Amniotic stem cell (primary cell): ENCODE measurements around the gene GCNT2.
"Not testable (repeated sequence)": the region's sequence is repeated elsewhere in the genome, so short reads cannot be mapped to it uniquely, and the experiment has no call there.

Source experiments
- DNase-seq: peaks from one replicate; lab custom pipeline; 2025; lab: John Stamatoyannopoulos, UW

Gene GCNT2

GRCh38 chr6:10521104-10521808 lies at the start of gene GCNT2:
TSS of gene GCNT2 (plus strand) at chr6:10521351. CDS start at chr6:10528912, 7,561 bp downstream.
- no peak for DNase-seq

DNA sequence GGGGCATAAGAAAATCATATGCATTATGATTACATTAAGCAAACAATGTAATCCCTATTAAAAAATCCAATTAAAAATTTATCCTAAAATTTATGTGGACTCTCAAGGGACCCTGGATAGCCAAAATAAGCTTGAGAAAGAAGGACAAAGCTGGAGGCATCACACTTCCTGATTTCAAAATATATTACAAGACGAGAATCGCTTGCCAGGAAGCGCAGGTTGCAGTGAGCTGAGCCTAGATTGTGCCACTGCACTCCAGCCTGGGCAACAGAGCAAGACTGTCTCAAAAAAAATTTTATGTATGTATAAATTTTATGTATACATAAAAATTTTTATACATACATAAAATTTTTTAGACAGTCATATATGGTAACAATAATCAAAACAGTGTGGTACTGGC lies 48.5 kb upstream of the GCNT2 start:
- no peak for DNase-seq

DNA sequence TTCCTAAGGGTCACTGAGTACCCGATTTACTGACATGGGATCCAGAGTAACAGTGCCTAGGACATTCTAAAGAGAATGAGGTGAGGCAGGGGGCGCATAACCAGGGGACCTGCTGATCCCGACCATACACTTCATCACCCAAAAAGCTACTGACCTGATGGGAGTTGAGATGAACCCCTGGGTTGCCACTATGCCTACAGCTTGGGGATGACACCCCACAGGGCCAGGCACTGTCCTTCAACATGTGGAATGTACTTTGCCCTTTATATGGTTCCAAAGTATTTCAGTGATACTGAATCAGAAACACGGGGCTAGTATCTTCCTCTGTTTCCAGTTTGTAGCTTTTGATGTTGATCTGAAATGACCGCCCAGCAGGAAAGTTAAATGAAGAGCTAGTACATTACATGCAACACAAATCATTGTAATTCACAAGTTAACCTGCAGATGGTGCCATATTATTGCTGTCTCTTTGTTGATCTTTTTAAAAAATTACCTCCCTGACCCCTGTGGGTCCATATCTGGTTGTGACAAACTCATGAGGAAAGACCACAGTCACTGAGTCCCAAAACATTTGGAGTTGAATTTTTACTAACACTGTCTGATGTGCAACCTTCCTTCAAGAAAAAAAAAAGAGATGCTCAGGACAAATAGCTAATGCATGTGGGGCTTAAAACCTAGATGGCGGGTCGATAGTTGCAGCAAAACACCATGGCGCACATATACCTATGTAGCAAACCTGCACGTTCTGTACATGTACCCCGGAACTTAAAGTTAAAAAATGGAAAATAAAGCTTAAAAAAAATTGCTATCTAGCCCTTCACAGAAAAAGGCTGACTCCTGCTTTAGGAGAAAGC lies 42.7 kb upstream of the GCNT2 start:
- DNase-seq, result no peak

DNA sequence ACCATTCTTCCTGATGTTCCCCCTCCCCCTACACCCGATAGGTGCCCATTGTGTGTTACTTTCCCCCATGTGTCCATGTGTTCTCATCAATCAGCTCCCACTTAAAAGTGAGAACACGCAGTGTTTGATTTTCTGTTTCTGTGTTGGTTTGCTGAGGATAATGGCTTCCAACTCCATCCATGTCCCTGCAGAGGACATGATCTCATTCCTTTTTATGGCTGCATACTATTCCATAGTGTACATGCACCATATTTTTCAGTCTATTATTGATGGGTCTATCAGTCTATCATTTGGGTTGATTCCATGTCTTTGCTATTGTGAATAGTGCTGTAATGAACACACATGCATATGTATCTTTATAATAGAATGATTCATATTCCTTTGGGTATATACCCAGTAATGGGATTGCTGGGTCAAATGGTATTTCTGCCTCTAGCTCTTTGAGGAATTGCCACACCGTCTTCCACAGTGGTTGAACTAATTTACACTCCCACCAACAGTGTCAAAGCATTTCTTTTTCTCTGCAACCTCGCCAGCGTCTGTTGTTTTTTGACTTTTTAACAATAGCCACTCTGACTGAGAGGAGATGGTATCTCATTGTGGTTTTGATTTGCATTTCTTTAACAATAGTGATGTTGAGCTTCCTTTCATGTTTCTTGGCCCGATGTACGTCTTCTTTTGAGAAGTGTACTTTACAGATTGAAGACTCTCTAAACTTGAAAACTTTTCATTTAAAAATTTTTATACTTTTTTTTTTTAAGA lies 41.0 kb upstream of the GCNT2 start:
- no peak for DNase-seq

DNA sequence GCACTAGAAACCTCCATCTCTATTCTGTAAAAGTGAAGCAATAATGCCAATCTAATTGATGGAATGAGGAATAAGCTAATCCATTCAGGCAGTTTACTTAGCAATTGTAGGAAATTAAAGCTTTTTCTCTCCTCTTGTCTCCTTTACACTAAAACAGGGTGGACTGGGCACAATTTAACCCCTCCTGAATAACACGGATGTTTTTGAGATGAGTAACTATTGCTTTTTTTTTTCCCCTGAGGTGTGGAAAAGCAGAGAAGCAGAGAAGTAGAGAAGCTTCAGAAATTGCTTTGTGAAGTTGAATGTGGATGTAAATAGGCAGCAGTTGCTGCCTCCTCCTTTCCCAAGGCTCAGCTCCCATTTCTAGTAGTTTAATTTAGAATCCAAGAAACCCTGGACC lies 40.0 kb upstream of the GCNT2 start:
- no peak for DNase-seq

- no peak for DNase-seq
Observed at GRCh38 chr6:10482636-10483257, 38.4 kb upstream of the GCNT2 start.

DNA sequence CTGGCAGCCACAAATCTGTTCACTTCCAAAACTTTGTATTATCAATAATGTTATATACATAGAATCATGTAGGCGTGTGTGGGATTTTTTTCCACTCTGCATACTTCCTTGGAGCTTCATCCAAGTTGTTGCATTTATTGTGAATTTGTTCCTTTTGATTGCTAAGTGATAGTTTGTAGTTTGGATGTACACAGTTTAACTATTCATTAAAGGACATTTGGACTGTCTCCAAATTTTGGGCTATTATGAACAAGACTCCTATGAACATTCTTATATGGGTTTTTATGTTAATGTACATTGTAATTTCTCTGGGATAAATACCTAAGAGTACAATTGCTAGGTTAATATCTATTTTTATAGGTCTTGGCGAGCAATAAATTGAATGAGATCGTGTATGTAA lies 36.2 kb upstream of the GCNT2 start:
- DNase-seq, result no peak

DNA sequence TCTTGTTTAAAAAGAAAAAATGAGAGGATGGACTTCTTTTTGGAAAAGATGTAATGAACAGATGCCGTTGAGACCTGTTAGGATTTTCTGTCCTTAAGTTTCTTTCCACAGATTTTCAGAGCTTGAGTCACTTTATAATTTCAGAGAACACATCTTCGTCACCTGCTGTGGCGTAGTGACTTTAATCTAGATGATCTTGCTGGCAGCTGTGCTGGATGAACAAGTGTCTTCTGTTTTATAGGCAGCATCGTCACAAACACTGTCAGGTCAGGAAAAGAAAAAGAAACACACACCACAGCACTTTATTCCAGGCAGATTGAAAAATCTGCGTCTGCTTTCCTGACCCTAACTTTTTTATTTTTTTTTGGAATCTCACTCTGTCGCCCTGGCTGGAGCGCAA lies 35.7 kb upstream of the GCNT2 start:
- DNase-seq, result no peak

- no peak for DNase-seq
Observed at GRCh38 chr6:10486215-10486614, 34.9 kb upstream of the GCNT2 start.

DNA sequence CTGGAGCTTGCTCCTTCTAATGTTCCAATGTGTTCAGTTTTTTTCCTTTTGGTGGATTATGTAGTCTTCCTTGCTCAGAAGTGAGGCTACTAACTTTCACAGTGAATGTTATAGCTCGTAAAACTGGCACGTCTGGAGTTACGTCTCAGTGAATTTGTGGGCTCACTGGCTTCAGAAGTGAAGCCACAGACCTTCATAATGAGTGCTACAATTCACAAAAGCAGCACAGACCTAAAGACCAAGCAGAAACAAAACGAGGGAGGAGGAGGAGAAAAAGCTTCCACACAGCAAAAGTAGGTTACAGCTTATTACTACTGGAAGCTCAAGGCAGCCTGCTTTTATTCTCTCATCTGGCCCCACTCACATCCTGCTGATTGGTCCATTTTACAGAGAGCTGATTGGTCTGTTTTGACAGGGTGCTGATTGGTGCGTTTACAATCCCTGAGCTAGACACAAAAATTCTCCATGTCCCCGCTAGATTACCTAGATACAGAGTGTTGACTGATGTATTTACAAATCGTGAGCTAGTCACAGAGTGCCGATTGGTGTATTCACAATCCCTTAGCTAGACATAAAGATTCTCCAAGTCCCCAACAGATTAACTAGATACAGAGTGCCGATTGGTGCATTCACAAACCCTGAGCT lies 34.1 kb upstream of the GCNT2 start:
- not testable (repeated sequence) for DNase-seq

DNA sequence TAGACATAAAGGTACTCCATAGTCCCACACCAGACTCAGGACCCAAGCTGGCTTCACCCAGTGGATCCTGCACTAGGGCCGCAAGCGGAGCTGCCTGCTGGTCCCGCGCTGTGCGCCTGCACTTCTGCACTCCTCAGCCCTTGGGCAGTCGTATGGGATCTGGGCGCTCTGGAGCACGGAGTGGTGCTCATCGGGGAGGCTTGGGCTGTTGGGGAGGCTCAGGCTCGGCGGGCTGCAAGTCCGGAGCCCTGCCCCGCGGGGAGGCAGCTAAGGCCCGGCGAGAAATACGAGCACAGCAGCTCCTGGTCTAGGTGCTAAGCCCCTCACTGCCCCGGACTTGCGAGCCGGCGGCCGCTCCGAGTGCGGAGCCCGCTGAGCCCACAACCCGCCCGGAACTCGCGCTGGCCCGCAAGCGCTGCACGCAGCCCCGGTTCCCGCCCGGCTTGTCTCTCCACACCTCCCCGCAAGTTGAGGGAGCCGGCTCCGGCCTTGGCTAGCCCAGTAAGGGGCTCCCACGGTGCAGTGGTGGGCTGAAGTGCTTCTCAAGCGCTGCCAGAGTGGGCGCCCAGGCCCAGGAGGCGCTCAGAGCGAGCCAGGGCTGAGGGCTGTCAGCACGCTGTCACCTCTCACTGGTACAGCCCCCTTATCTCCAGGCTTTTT lies 33.4 kb upstream of the GCNT2 start:
- no peak for DNase-seq

GRCh38 chr6:10491463-10491862 lies 29.7 kb upstream of the GCNT2 start:
- DNase-seq, result no peak

DNA sequence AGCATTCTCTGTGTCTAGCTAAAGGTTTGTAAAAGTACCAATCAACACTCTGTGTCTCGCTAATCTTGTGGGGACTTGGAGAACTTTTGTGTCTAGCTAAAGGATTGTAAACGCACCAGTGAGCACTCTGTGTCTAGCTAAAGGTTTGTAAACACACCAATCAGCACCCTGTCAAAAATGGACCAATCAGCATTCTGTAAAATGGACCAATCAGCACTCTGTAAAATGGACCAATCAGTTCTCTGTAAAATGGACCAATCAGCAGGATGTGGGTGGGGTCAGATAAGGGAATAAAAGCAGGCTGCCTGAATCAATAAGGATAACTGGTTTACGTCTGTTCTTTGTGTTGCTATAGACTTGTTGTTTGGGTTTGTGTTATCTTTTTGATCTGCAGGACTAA lies 29.2 kb upstream of the GCNT2 start:
- not testable (repeated sequence) for DNase-seq

- no peak for DNase-seq
Observed at GRCh38 chr6:10495029-10495428, 26.1 kb upstream of the GCNT2 start.

GRCh38 chr6:10505529-10505928 lies 15.6 kb upstream of the GCNT2 start:
- no peak for DNase-seq

DNA sequence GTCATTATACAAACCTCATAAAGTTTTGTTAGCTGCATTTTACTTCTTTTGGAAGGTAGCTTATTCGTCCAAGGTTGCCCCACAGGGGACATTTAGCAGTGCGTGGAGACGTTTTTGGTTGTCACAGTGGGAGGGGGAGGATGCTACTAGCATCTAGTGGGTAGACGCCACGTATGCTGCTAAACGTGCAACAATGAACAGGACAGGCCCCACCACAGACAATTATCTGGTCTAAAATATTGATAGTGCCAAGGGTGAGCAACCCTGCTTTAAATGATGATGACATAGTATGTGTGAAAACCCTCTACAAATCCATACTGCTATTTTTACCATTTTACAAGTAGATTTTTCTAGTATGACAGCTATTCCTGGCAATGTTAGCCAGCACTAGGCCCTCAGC lies 13.9 kb upstream of the GCNT2 start:
- no peak for DNase-seq

- DNase-seq, result no peak
Observed at GRCh38 chr6:10507715-10508114, 13.4 kb upstream of the GCNT2 start.

DNA sequence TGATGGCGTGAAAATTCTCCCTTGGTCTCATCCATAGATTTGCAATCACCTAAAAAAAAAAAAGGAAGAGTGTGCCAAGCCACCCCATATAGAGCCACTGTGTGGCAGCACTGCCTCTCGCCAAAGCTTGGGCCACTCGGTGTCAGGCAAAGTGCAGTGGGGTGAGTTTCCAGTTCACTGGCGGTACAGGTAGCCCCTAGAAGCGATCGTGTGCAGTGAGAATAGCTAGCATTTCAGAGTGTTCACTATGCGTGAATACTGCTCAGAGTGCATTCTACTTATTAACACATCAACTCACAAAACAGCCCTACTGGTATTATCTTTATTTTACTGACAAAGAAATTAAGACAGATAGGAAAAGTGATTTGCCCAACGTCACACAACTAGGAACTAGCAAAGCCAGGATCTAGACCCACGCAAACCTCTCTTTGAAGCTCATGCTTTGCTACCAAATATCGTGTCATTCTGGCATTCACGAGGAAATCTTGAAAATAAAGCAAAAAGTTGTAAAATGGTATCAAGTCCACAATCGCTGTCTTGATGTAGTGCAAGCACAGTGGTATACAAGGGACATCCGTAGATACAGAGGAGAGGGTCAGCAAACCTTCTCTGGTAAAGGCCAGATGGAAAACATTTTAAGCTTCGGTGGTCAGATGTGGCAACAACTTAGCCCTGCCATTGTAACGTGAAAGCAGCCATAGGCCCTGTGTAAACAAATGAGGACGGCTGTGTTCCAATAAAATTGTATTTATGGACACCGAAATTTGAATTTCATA lies 10.4 kb upstream of the GCNT2 start:
- DNase-seq, result no peak

DNA sequence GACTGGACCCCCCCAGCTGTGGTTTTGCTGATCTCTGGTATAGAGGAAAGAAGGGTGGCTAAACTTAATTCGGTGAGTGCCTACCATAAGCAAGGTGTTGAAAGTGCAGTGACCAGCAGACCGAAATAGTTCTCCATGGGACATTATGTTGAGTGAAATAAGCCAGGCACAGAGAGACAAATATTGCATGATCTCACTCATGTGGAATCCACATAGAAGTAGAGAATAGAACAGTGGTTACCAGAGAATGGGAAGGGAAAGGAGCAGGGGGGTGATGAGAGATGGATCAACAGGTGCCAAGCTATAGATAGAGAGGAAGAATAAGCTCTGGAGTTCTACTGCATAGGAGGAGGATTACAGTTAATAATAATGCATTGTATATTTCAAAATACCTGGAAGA lies 9.7 kb upstream of the GCNT2 start:
- DNase-seq, result no peak

DNA sequence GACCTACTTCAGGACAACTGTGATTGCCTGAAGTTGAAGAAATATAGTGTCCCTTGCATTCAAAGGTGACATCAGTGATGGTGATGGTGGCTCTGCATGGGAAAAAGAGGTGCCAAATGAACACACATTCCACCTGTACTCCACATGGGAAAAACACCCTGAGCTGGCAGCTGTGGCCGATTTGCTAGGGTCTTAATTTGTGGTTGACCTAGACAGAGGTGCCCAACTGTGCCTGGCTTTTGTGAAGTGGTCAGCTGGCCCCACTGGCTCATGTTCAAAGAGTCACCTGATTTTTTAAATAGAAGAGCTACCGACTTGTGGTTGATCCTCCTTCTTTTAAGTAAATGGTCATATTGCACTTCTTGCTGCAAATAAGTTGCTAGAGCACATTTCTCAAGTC lies 7.6 kb upstream of the GCNT2 start:
- DNase-seq, result no peak
